SH-SY5Y (cell line): ENCODE measurements around the gene PDILT.

Experiments used
- GATA2 ChIP-seq: IDR thresholded peaks from 2 replicates; pipeline ENCODE4 v1.6.1; 2011; ENCODE audit warnings: mild to moderate bottlenecking, low read depth, low read length
- GATA3 ChIP-seq: IDR thresholded peaks from 2 replicates; pipeline ENCODE4 v1.6.1; 2011; ENCODE audit warnings: low read depth, mild to moderate bottlenecking, low read length, moderate library complexity

DNA sequence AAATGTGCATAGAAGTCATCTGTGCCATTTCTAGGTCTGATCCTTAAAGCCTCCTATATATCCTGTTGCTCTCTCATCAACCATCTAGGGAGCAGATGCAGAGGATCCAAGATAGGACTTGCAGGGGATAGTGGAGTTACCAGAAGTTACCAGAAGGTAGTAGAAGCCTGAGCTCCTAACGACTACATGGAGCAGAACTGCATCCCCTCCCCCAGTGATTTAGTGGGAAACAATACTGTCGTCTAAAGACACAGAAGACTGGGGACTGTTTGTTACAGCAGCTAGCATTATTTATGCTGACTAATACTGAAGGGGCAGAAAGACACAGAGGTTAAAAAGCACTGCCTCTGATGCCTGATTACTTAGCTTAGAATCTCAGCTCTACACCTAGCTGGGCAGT is 93.0 kb downstream of the PDILT start:
- no peak for TF ChIP-seq GATA2
- no peak for TF ChIP-seq GATA3
